OCI-LY1 (cell line): ENCODE data around the gene MAP4K3.

Experiments
- H2AFZ ChIP-seq: fragments of 200-600 bp; sonication (generic), shearing (Covaris generic); 2 replicates; pipeline ENCODE4 v1.6.0; 2014; ENCODE audit warnings: antibody characterized with exemption, mild to moderate bottlenecking, low read length
- H3F3A ChIP-seq: fragments of 200-600 bp; sonication (generic), shearing (Covaris generic); 2 replicates; pipeline ENCODE4 v1.6.0; 2014; ENCODE audit warnings: mild to moderate bottlenecking, antibody characterized with exemption, low read length, moderate library complexity; ENCODE audit not compliant: insufficient read depth
- H3K27ac ChIP-seq: fragments of 200-600 bp; sonication (generic); 2 replicates; pipeline ENCODE4 v1.5.1; 2014; ENCODE audit warnings: low read length, mixed run types, mild to moderate bottlenecking, low read depth; ENCODE audit not compliant: poor library complexity, severe bottlenecking
- H3K27me3 ChIP-seq: fragments of 200-600 bp; sonication (generic); 2 replicates; pipeline ENCODE4 v1.6.0; 2014; ENCODE audit warnings: antibody characterized with exemption, mild to moderate bottlenecking, low read length, moderate library complexity; ENCODE audit not compliant: insufficient read depth
- H3K36me3 ChIP-seq: fragments of 200-600 bp; sonication (generic); 2 replicates; pipeline ENCODE4 v1.6.1; 2014; ENCODE audit warnings: mild to moderate bottlenecking, antibody characterized with exemption, low read length, moderate library complexity, mixed read lengths; ENCODE audit not compliant: insufficient read depth
- H3K4me1 ChIP-seq: fragments of 200-600 bp; sonication (generic); 2 replicates; pipeline ENCODE4 v1.5.1; 2014; ENCODE audit warnings: mild to moderate bottlenecking, low read length, moderate library complexity; ENCODE audit not compliant: insufficient read depth, severe bottlenecking
- H3K4me2 ChIP-seq: fragments of 200-600 bp; sonication (generic), shearing (Covaris generic); 2 replicates; pipeline ENCODE4 v1.6.1; 2014; ENCODE audit warnings: low read length
- H3K4me3 ChIP-seq: fragments of 200-600 bp; sonication (generic); 2 replicates; pipeline ENCODE4 v1.5.1; 2014; ENCODE audit warnings: low read length, low read depth, mild to moderate bottlenecking, mixed read lengths; ENCODE audit not compliant: poor library complexity, severe bottlenecking
- H3K79me2 ChIP-seq: fragments of 200-600 bp; shearing (Covaris generic); 2 replicates; pipeline ENCODE4 v1.6.1; 2016; ENCODE audit warnings: mixed run types, low read length, mixed read lengths; ENCODE audit not compliant: insufficient read depth
- H3K9ac ChIP-seq: fragments of 200-600 bp; sonication (generic), shearing (Covaris generic); 2 replicates; pipeline ENCODE4 v1.6.1; 2014; ENCODE audit warnings: mild to moderate bottlenecking, low read length, mixed read lengths
- H3K9me2 ChIP-seq: fragments of 200-600 bp; sonication (generic), shearing (Covaris generic); 2 replicates; pipeline ENCODE4 v1.6.1; 2014; ENCODE audit warnings: low read depth, mild to moderate bottlenecking, low read length, mixed read lengths
- H3K9me3 ChIP-seq: fragments of 200-600 bp; shearing (Covaris generic); 2 replicates; pipeline ENCODE4 v1.6.1; 2014; ENCODE audit warnings: low read length, mixed read lengths
- H4K20me1 ChIP-seq: fragments of 200-600 bp; sonication (generic), shearing (Covaris generic); 2 replicates; pipeline ENCODE4 v1.6.0; 2016; ENCODE audit warnings: mild to moderate bottlenecking, low read length; ENCODE audit not compliant: insufficient read depth
- CTCF ChIP-seq: fragments of 200-600 bp; sonication (generic), shearing (Covaris generic); IDR thresholded peaks from 2 replicates; pipeline ENCODE4 v1.5.1; 2017; ENCODE audit warnings: mild to moderate bottlenecking, antibody characterized with exemption, low read length, moderate library complexity, mixed read lengths
- EZH2 ChIP-seq: fragments of 200-600 bp; sonication (generic), shearing (Covaris generic); IDR thresholded peaks from 2 replicates; pipeline ENCODE4 v1.8.0; 2017; ENCODE audit warnings: borderline replicate concordance, mixed run types, mild to moderate bottlenecking, antibody characterized with exemption, low read length, moderate library complexity, mixed read lengths

MAP4K3 gene

GRCh38 chr2:39413063-39413737, 23.9 kb downstream of the MAP4K3 start:
- Histone ChIP-seq H3K27me3 (no peaks in the 10 kb centered on the region), H3K9ac (no peak overlapping the region), H3K4me1 (peaks cover 36% of the 10 kb centered on the region), H3K79me2 (peaks cover 37% of the 10 kb centered on the region), H3K9me2 (no peaks in the 10 kb centered on the region), H3K4me3 (no peak overlapping the region), H3K9me3 (no peaks in the 10 kb centered on the region; the same call in 1 of the 2 replicates), H2AFZ (no peak overlapping the region), H4K20me1 (no peaks in the 10 kb centered on the region), H3F3A (no peaks in the 10 kb centered on the region), H3K4me2 (no peak overlapping the region), H3K36me3 (no peaks in the 10 kb centered on the region), H3K27ac (no peak overlapping the region)
- TF ChIP-seq EZH2 (no peak), CTCF (no peak)

GRCh38 chr2:39411181-39411944, 25.7 kb downstream of the MAP4K3 start:
- no peaks in the 10 kb centered on the region for H3F3A ChIP-seq
- peaks cover 40% of the 10 kb centered on the region for H3K4me1 ChIP-seq
- no peak for TF ChIP-seq CTCF
- no peak for TF ChIP-seq EZH2
- no peaks in the 10 kb centered on the region; the same call in 1 of the 2 replicates for H3K9me3 ChIP-seq
- H3K27me3 ChIP-seq = no peaks in the 10 kb centered on the region
- no peak overlapping the region for H3K27ac ChIP-seq
- peaks cover 39% of the 10 kb centered on the region for H3K79me2 ChIP-seq
- no peak overlapping the region for H3K9ac ChIP-seq
- no peaks in the 10 kb centered on the region for H3K36me3 ChIP-seq
- no peaks in the 10 kb centered on the region for H4K20me1 ChIP-seq
- no peak overlapping the region for H3K4me2 ChIP-seq
- H3K9me2 ChIP-seq = no peaks in the 10 kb centered on the region
- no peak overlapping the region for H3K4me3 ChIP-seq
- no peak overlapping the region for H2AFZ ChIP-seq

- Histone ChIP-seq H3K9ac (no peak overlapping the region), H3K4me2 (no peak overlapping the region; the same call in 1 of the 2 replicates), H3K27me3 (no peaks in the 10 kb centered on the region), H3F3A (no peaks in the 10 kb centered on the region), H3K79me2 (peaks cover 33% of the 10 kb centered on the region), H3K9me3 (no peaks in the 10 kb centered on the region; the same call in 1 of the 2 replicates), H3K4me1 (peaks cover 40% of the 10 kb centered on the region), H3K27ac (no peak overlapping the region), H4K20me1 (no peaks in the 10 kb centered on the region), H3K4me3 (no peak overlapping the region), H2AFZ (no peak overlapping the region), H3K9me2 (no peaks in the 10 kb centered on the region), H3K36me3 (no peaks in the 10 kb centered on the region)
- TF ChIP-seq EZH2 = no peak
- no peak for TF ChIP-seq CTCF
Measured at GRCh38 chr2:39409697-39410389, 27.2 kb downstream of the MAP4K3 start.
